M059J (cell line): ENCODE data around the gene C21orf58. TPM values are rescaled to one million over a fixed set of nuclear protein-coding genes. Genes with fewer than 3 reads are reported as not detected.
A peak's percentile ranks its signal among the peaks of the same experiment; 100 is the strongest.
"Not testable (repeated sequence)": the region's sequence is repeated elsewhere in the genome, so short reads cannot be mapped to it uniquely, and the experiment has no call there.

Experiments
- DNase-seq: peaks from one replicate; pipeline ENCODE4 v3.0.0-alpha.2; 2012; ENCODE audit warnings: low read depth
- total RNA-seq: library from RNA; depleted of rRNA; stranded (reverse); fragments of >200 nt; shearing (Covaris generic); gene quantifications from 2 replicates; pipeline ENCODE4 v1.2.3, GENCODE V29; 2014

The C21orf58 gene
- total RNA-seq, 1 experiment from 2014 or later = 16.2 TPM

DNA sequence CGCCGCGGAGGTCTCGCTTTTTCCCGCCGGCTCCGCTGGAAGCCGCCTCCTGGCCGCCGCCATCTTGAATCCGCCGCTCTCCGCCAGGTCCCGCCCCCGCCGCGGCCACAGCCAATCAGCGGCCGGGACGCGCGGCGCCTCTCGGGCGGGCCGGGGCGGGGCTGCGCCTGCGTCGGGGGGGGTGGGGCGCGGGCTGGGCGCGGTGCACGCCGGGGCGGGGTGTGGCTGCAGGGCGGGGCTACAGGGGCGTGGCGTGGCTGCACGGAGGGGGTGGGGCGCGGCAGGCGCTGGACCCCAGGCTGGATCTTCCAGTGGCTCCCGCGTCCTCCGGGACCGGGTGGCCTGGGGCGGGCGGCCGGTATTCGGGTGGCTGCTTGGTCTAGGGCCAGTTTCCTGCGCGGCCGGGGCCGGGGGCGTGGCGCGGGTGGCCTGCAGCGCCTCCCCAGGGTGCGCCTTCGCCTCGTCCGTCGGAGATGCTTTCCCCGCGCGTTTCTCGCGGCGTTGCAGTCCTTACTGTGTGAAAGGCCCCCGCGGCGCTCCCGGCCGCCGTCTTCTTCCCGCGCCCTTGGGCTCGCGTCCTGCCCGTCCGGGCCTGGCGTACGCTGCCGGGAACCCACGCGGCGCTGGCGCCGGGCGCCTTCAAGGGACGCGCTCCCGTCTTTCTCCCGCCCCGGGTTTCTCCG, 861 bp upstream of the C21orf58 start:
- peak; percentile 74 for DNase-seq

DNA sequence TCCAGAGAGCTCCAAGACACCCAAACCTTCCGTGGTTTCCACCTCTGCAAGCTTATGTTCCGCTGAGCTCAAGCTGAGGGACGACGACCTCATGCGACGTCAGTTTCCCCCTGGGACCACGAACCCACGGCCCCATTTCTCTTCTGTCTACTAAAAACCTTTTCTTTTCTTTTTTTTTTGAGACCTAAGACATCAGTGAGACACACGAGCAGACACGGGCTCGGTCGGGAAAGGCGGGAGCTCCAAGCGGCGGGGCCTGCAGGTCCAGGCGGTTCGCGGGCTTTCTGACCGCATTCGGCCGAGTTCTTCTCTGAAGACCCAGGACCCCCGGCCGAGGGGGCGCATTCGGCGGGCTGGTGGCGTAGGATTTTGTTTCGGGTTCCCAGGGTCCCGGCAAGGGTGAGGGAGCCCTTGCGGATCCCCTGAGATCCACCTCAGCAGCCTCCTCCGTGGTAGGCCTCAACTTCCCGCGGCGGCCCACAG, 402 bp downstream of the C21orf58 start:
- DNase-seq = peak; percentile 32

DNA sequence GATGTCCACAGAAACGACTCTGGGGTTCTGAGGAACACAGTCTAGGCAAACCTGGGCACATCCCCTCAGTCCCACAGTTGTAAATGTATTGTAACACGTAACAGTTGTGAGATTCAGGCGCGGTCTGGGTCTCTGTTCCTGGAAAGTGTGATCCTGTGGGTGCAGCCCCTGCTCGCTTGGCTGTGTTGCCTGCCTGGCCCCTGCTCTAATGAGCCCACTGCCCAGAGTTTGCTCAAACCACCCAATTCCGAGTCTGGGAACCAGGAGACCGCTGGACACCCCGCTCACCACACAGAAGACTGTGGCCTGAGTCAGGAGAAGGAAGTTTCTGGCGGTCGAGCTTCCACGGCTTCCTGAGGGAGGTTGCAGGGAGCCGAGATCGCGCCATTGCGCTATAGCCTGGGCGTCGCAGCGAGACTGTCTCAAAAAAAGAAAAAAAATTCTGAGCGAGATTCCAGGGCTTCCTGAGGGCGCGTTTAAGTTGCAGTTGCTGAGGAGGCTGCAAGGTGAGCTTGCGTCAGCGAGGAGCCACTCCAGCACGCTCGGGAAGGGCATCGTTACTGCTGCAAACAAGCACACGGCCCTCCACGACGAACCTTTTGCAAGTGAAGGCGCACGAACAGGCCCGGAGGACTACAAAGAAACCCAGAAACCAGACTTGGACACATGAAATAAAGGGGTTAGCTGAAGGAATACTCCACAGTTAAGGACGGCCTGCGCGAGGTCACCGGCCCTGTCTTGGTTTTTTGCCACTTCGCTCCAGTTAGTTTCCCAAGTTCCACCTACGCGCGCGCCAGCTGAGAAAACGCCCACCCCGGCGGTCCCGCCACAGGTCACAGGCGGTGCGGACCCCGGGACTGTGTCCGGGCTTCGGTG, 1.1 kb downstream of the C21orf58 start:
- DNase-seq = peak; percentile 66

DNA sequence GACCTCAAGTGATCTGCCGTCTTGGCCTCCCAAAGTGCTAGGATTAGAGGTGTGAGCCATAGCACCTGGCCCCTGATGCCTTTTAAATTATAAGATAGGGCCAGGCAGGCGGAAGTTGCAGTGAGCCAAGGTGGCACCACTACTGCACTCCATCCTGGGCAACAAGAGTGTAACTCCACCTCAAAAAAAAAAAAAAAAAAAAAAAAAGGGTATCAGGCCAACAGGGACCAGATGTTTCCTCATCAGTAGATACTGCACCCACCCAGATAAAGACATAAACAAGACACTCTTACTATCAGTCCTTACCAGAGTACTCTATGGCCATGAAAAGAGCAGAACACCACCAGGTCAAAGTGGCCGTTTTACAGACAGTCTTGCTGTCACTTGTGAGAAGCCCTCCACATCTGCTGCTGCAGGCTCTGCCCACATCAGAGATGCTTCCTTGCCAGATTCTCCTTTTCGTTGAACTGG, 3.3 kb downstream of the C21orf58 start:
- no peak for DNase-seq

DNA sequence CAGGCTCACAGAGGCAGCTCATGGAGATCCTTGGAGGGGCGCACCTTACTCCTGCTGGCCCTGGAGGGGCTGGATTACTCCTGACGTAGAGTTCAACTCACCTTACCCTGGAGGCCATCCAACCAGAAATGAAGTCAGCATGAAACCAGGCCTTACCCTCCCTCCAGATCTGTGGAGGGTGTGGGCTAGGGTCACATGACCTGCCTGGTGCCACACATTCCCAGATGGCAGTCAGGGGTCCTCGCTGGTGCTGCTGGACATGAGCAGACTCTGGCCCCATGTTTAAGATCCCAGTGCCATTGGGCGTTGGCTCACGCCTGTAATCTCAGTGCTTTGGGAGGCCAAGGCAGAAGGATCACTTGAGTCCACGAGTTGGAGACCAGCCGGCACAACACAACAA, 4.5 kb downstream of the C21orf58 start:
- no peak for DNase-seq

DNA sequence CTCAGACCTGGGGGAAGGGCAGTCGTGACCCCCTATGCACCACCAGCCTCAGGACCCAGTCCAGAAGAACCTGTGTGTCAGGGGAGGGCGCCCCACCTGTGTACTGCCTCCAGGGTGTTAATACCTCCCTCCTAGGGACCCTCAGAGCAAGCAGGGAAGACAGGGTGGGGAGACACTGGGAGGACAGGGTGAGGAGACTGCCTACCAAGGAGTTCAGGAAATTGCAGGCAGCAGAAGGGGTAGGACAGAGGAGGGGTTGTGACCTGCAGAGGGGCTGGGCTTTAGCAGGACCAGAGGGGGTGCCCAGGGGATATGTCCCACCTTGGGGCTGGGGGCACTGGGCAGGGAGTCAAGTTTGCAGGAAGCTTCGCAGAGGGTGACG, 5.2 kb downstream of the C21orf58 start:
- no peak for DNase-seq

DNA sequence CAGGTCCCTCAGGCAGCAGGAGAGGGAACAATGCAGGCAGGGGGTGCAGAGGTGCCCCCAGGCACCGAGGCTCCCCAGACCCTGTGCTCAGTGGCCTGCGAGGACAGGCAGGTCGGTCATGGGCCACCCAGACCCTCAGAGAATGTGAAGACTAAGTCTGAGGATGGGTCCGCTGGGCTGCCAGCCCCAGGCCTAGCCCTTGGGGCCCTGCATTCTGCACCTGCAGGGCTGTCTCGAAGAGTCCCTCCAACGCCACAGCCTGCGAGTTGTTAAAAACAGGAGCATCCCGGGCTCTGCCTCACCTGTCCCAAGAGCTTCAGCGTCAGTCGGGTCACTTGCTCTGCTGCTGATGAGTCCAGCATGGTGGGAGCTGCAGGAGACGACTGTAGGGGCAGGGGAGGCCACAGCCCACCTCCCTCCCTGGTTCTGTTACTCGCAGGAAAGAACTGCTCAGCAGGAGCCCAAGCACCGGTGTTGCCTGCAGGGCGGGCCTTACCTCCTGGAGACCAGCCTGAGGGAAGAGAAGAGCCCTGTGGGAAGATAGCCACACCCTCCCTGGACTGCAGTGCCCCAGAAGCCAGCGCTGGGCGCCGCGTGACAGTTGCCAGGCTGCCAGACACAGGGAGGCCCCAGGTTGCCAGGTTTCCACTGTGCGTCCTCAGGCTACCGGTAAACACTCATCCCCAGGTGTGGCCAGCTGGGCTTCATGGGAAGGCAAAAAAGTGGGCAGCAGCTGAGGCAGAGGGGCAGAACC, 5.8 kb downstream of the C21orf58 start:
- peak; percentile 58 for DNase-seq

DNA sequence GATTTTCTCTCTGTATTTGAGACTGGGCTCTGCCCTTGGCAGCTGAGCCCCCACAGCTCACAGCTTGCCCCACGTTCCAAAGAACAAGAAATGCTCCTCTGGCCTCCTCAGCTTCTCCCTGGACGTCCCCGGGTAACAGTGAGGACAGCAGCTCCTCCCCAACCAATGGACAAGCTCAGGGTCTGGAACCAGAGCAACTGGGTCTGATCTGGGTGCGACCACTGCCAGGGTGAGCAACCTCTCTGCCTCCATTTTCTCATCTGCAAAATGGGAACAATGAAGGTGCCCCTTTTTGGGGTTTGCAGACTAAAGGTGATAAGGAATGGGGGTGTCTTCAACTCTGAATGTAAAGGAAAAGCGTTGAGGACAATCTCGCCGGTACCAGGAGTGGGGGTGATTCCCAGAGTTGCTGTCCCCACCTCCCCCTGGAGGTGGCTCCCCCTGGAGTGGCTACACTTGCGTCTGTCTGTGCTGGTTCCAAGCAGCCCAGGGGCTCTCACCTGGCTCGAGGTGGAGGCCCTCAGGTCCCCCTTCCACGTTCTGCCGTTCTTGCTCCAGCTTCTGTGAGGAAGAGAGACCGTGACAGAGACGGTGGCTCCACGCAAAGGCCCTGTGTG, 6.9 kb downstream of the C21orf58 start:
- DNase-seq = no peak

DNA sequence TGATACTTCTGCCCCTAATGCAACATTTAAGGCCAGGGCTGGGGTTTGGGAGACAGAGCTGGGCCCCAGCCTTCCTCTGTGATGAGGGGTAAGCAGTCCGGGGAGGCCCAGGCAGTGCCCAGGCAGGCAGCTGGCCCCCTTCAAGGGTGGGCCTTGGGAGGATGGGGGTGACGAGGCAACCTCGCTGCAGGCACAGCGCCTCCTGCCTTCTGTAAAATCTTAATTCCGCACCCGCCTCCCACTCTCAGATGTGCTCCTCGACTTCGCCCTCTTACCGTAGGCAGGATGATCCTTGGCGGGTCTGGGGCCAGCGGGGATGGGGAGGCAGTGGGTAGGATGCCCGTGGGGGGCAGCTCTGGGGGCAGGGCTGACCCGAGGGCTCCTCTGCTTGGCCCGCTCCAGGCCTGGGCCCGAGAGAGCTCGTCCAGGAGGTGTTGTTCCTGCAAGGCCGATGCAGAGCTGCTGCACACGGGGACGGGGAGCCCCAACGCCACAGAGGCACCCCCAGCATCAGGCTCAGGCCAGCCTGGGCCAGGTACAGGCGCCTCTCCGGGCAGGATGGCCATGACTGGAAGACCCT, 9.1 kb downstream of the C21orf58 start:
- no peak for DNase-seq

DNA sequence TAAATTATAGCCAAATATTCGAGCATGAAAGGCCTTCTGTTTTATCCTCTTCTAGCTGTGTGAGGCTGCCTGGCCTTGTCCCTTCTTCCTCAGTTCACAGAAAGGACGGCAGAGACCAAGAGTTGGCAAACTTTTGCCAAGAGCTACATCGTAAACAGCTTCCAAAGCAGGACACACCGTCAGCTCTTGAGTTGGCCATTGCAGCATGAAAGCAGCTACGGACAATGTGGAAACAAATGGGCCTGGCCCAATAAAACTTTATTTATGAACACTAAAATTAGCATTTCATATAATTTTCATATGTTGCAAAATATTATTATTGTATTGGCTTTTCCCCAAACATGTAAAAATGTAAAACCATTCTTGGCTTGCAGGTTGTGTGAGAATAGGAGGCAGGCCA, 10.7 kb downstream of the C21orf58 start:
- no peak for DNase-seq

DNA sequence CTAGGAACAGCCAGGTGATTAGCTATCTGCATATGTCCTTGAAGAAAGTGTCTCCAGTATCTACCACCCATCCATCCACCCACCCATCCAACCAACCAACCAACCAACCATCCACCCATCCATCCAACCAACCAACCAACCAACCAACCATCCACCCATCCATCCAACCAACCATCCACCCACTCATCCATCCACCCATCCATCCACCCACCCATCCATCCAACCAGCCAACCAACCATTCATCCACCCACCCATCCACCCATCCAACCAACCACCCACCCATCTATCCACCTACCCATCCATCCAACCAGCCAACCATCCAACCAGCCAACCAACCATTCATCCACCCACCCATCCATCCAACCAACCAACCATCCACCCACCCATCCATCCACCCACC, 12.1 kb downstream of the C21orf58 start:
- no peak for DNase-seq

DNA sequence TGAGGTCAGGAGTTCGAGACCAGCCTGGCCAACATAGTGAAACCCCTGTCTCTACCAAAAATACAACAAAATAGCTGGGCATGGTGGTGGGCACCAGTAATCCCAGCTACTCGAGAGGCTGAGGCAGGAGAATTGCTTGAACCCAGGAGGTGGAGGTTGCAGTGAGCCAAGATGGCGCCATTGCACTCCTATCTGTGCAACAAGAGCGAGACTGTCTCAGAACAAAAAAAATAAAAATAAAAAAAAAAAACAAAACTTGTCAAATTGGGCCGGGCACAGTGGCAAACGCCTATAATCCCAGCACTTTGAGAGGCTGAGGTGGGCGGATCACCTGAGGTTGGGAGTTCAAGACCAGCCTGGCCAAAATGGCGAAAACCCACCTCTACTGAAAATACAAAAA, 13.4 kb downstream of the C21orf58 start:
- not testable (repeated sequence) for DNase-seq

DNA sequence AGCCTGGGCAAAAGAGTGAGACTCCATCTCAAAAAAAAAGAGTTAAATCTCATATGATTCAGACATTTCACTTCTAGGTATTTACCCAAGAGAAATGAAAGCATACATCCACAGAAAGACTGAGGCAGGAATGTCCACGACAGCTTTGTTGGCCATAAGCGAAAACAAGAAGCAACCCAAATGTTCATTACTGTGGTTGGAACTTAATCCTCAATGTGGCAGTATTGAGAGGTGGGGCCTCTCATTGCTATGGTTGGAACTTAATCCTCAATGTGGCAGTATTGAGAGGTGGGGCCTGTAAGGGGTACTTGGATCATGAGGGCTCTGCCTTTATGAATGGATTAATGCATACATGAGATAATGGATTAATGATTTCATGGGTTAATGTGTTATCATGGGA, 15.2 kb downstream of the C21orf58 start:
- no peak for DNase-seq

DNA sequence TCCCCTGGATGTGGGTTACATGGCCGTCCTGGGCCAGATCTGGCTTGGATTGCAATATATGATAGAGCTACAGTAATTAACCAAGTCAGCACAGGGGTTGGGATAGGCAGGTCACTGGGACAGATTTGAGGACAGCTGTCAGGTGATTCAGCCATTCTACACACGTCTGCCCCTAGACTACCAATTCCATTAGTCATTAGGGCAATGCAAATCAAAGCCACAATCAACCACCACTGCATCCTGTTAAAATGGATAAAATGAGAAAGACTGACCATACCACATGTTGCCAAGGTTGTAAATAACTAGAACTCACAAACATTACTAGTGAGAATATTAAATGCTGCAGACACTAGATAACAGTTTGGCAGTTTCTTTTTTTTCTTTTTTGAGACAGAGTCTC, 16.0 kb downstream of the C21orf58 start:
- DNase-seq = peak; percentile 97

DNA sequence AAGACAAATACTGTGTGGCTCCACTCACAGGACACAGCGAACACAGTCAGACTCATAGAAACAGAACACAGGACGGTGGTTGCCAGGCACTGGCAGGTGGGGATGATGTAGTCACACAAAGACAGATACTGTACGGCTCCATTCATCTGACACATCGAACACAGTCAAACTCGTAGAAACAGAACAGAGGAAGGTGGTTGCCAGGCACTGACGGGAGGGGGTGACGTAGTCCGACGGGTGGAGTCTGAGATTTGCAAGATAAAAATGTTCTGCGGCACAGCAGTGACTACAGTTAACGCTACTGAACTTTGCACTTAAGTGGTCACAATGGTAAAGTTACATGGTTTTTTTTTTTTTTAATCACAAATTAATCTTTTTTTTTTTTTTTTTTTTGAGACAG, 18.7 kb downstream of the C21orf58 start:
- no peak for DNase-seq

DNA sequence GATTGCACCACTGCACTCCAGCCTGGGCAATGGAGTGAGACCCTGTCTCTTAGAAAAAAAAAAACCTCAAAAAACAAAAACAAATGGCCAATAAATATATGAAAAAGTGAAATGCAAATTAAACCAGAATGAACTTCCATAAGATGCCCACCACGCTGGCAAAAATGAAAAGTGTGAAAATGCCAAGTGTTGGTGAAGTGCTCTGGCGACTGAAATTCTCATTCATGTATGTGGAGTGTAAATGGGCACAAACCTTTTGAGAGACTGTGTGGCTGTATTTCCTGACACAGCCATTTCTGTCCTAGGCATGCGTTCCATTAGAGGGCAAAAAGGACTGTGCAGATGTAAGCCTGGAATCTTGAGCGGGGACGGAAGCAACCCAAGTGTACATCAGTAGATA, 19.2 kb downstream of the C21orf58 start:
- DNase-seq = no peak

DNA sequence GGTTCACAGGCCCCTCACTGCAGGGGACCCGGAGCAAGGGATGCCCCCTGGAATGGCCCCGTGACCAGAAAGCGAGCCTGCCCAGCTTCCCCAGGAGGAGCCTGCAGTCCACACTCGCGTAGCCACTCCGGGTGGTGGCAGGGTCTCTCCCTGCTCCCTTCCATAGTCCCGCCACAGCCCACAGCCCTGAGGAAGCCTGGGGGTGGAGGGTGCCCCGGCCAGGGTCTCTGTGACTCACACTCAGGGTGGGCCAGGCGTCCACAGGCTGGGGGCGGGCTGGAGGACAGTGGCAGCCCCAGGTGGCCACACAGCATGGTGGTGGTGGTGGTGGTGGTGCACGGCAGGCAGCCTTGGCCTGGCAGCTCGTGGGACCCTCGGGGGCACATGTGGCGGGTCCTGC, 21.9 kb downstream of the C21orf58 start:
- DNase-seq = no peak

DNA sequence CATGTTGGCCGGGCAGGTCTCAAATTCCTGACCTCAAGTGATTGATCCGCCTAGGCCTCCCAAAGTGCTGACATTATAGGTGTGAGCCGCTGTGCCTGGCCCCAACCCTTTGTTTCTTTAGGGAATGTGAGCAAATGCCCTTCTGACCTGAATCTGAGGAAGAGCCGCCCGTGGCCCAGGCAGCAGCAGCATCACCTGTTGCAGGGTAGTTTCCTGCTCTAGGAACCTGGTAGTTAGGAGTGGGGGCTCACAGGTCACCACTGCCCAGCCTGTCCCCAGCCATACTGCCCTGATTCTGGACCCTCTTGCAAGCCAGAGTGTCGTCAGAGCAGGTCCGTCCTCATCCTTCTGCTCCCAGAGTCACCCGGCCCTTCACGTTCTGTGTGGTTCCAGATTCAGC, 24.5 kb downstream of the C21orf58 start:
- DNase-seq = no peak

DNA sequence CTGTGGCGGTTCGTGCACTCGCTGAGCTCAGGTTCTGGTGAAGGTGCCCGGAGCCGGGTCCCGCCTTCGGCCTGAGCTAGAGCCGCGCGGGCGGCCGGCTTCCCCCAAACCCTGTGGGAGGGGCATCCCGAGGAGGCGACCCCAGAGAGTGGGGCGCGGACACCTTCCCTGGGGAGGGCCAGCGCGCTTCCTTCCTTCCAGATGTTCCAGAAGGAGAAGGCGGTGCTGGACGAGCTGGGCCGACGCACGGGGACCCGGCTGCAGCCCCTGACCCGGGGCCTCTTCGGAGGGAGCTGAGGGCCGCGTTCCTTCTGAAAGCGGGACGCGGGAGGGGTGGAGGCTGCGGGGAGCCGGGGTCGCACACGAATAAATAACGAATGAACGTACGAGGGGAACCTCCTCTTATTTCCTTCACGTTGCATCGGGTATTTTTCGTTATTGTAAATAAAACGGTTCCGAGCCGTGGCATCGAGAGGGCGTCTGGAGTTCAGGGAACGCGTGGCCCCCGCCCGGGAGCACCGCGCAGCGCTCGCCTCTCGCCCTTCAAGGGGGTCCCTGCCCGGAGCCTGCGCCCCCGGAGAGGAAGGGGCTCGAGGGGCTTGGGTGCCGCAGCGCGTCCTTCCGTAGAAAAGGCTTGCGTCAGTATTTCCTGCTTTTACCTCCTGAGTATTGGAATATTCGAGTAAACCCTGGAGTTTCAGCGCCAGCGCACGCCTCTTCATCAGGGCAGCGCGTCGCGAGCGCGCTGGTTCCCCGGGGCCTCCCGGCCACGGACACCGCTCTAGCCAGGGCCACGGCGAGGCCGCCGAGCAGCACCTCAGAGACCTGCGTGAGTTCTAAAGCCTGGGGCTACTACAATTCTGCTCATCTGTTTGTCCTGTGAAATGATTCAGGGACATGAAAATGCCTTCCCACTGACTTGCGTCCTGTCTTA, 26.1 kb downstream of the C21orf58 start:
- no peak for DNase-seq

DNA sequence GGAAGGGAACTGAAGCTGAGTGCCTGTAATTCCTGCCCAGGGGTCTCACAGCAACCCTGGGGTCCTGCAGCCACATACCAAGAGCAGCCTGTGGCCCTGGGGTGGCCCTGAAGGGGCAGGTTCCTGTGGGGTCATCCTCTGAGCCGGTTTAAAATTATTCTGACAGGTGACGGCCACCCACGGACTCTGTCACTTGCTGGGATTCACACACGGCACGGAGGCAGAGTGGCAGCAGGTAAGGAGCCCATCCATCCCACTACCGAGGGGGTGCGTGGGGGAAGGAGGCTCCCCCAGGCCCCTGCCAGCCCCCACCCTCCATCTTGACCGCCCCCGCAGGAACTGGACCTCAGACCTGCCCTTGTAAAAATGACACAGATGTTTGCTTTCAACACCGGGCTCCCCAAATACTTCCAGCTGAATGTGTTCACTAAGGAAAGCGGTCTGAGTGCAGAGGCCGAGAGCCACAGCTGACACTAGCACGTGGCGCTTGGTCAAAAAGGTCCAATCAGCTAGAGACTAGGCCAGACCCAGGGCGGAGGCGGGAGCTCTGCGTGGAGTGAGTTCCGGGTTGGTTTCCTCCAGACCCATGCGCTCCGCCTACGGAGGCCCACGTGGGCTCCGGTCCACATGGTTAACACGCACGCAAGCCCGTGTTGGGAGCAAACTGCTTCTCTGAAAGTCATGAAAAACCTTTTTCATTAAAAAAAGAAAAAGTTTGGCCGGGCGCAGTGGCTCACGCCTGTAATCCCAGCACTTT, 27.5 kb downstream of the C21orf58 start:
- no peak for DNase-seq
